Endothelial cell of umbilical vein (primary cell): ENCODE data around the gene MTO1. TPM values are rescaled to one million over a fixed set of nuclear protein-coding genes. Genes with fewer than 3 reads are reported as not detected.
A peak's percentile ranks its signal among the peaks of the same experiment; 100 is the strongest.

Source experiments
- BruUV-seq: library from RNA; stranded (reverse); fragments of 400-500 nt; replicated peaks from 2 replicates; lab custom pipeline; 2021; lab: Mats Ljungman, UMichigan
- CTCF ChIA-PET: fragments of 300-600, 350-600 bp; sonication (Branson Sonifier 250); formaldehyde crosslinking; loops from one replicate; lab custom pipeline; 2021; ENCODE audit warnings: antibody characterized with exemption, inconsistent platforms; lab: Charles Lee
- POLR2A ChIA-PET: fragments of 300-600, 350-600 bp; sonication (Branson Sonifier 250); formaldehyde crosslinking; loops from one replicate; lab custom pipeline; 2021; ENCODE audit warnings: antibody characterized with exemption, inconsistent platforms; lab: Charles Lee
- DNase-seq: peaks from one replicate; pipeline ENCODE4 v3.0.0-alpha.2; 2011; ENCODE audit warnings: low read depth, low spot score
- FAIRE-seq: peaks from 2 replicates; lab custom pipeline; 2011; peaks lifted over from hg19 to GRCh38; lab: Jason Lieb, UNC
- H2AFZ ChIP-seq: 2 replicates; pipeline ENCODE4 v1.6.0; 2012; ENCODE audit warnings: low read depth, low read length, control low read depth, inconsistent platforms
- H3K27ac ChIP-seq: 2 replicates; pipeline ENCODE4 v1.5.1; 2011; ENCODE audit warnings: low read depth, mild to moderate bottlenecking, control low read depth, low read length, moderate library complexity; ENCODE audit not compliant: insufficient read depth
- H3K27me3 ChIP-seq, 2 experiments: 2 replicates each; pipeline versions ENCODE4 v1.6.0 to v1.6.1; 2011; ENCODE audit warnings: low read length in 2 of 2, mixed read lengths in 1 of 2; ENCODE audit not compliant: control insufficient read depth in 2 of 2, insufficient read depth in 2 of 2
- H3K36me3 ChIP-seq, 2 experiments: 2 replicates in 1 of 2; 3 replicates in 1 of 2; pipeline ENCODE4 v1.5.1; 2011; ENCODE audit warnings: low read length in 2 of 2, mild to moderate bottlenecking in 1 of 2, moderate library complexity in 1 of 2; ENCODE audit not compliant: control insufficient read depth in 2 of 2, insufficient read depth in 2 of 2; ENCODE audit errors: extremely low read depth in 1 of 2
- H3K4me1 ChIP-seq: 3 replicates; pipeline ENCODE4 v1.5.1; 2011; ENCODE audit warnings: mild to moderate bottlenecking, low read length; ENCODE audit not compliant: control insufficient read depth, insufficient read depth; ENCODE audit errors: extremely low read depth
- H3K4me2 ChIP-seq: 2 replicates; pipeline ENCODE4 v1.6.1; 2011; ENCODE audit warnings: low read length, control low read depth, mixed read lengths; ENCODE audit not compliant: insufficient read depth
- H3K4me3 ChIP-seq, 3 experiments: fragments of 200-600 bp in 1 of 3; sonication (generic), shearing (Covaris generic) in 1 of 3; replicated peaks in 1 of 3; 2 replicates each; pipeline ENCODE4 v1.5.1; 2011 to 2016; ENCODE audit warnings: control low read depth in 3 of 3, low read length in 3 of 3, mild to moderate bottlenecking in 2 of 3, inconsistent platforms in 1 of 3, low read depth in 1 of 3, moderate library complexity in 1 of 3; ENCODE audit not compliant: insufficient read depth in 1 of 3
- H3K79me2 ChIP-seq: 2 replicates; pipeline ENCODE4 v1.6.0; 2012; ENCODE audit warnings: low read length, inconsistent platforms; ENCODE audit not compliant: control insufficient read depth, insufficient read depth
- H3K9ac ChIP-seq: replicated peaks from 2 replicates; pipeline ENCODE3; 2011; ENCODE audit warnings: low read length, control low read depth; ENCODE audit not compliant: insufficient read depth; ENCODE audit errors: extremely low read depth
- H3K9me1 ChIP-seq: replicated peaks from 3 replicates; pipeline ENCODE4 v1.6.0; 2011; ENCODE audit warnings: mild to moderate bottlenecking, low read length; ENCODE audit not compliant: control insufficient read depth, insufficient read depth; ENCODE audit errors: extremely low read depth
- H3K9me3 ChIP-seq: replicated peaks from 2 replicates; pipeline ENCODE4 v1.5.1; 2012; ENCODE audit warnings: low read length, inconsistent platforms; ENCODE audit not compliant: control insufficient read depth, insufficient read depth
- H4K20me1 ChIP-seq: replicated peaks from 2 replicates; pipeline ENCODE3; 2011; ENCODE audit warnings: mild to moderate bottlenecking, low read length; ENCODE audit not compliant: control insufficient read depth, insufficient read depth; ENCODE audit errors: extremely low read depth
- EZH2 ChIP-seq: IDR thresholded peaks from 2 replicates; pipeline ENCODE4 v1.6.1; 2012; ENCODE audit warnings: borderline replicate concordance, low read depth, mild to moderate bottlenecking, moderate library complexity, low read length, inconsistent platforms; ENCODE audit not compliant: severe bottlenecking
- FOS ChIP-seq: IDR thresholded peaks from 2 replicates; pipeline ENCODE4 v1.6.1; 2011; ENCODE audit warnings: mild to moderate bottlenecking, low read length, moderate library complexity, borderline replicate concordance; ENCODE audit not compliant: insufficient read depth
- GATA2 ChIP-seq: IDR thresholded peaks from 2 replicates; pipeline ENCODE4 v1.7.0; 2011; ENCODE audit warnings: low read depth, mild to moderate bottlenecking, moderate library complexity, mixed read lengths, low read length; ENCODE audit not compliant: insufficient read length, insufficient read depth
- JUN ChIP-seq: IDR thresholded peaks from 2 replicates; pipeline ENCODE4 v1.6.1; 2011; ENCODE audit warnings: borderline replicate concordance, low read depth; ENCODE audit not compliant: insufficient read length, insufficient read depth
- MAX ChIP-seq: IDR thresholded peaks from 2 replicates; pipeline ENCODE4 v1.6.1; 2011; ENCODE audit not compliant: insufficient read depth, insufficient read length
- MYC ChIP-seq: IDR thresholded peaks from one replicate; pipeline ENCODE4 v1.6.1; 2011; ENCODE audit warnings: mild to moderate bottlenecking, low read depth, low read length
- POLR2A ChIP-seq: IDR thresholded peaks from 2 replicates; pipeline ENCODE4 v1.6.1; 2012; ENCODE audit warnings: low read depth, mild to moderate bottlenecking, control low read depth, low read length
- POLR2AphosphoS5 ChIP-seq: IDR thresholded peaks from 2 replicates; pipeline ENCODE4 v1.6.1; 2012; ENCODE audit warnings: low read depth, mild to moderate bottlenecking, control low read depth, low read length, moderate library complexity; ENCODE audit not compliant: insufficient read depth
- dilution Hi-C: fragments of 300-500 bp; cut with MboI; formaldehyde crosslinking; loops from one replicate; pipeline ENCODE4 v1.15.0; 2019; ENCODE audit warnings: low sequenced_read_pairs; ENCODE audit not compliant: extremely low pct_ligation_motif_present
- intact Hi-C: fragments of 100-400 bp; cut with micrococcal nuclease; formaldehyde crosslinking; loops from one replicate; pipeline ENCODE4 v1.10.0; 2022
- polyA plus RNA-seq, 4 experiments: library from polyadenylated mRNA; depleted of rRNA in 3 of 4; stranded (reverse) in 3 of 4; unstranded in 1 of 4; fragments of >200 nt; gene quantifications; 2 replicates each; pipeline versions ENCODE4 v1.2.1 to v1.2.3, GENCODE V29; 2011 to 2012; ENCODE audit warnings: missing spikeins in 1 of 4
- total RNA-seq: library from RNA; stranded (reverse); gene quantifications from 2 replicates; pipeline ENCODE4 v1.2.3, GENCODE V29; 2021
- TF ChIP-seq, protein P1 (sequence below), 2 donors: IDR thresholded peaks; 1 replicate in 1 of 2; 2 replicates in 1 of 2; pipeline ENCODE4 v1.5.1; 2011; ENCODE audit warnings: low read length in 2 of 2, mild to moderate bottlenecking in 2 of 2, moderate library complexity in 2 of 2, control low read depth in 1 of 2, inconsistent platforms in 1 of 2, low read depth in 1 of 2; ENCODE audit not compliant: insufficient read depth in 1 of 2; ENCODE audit errors: extremely low read depth in 1 of 2

Gene MTO1
- total and polyA plus RNA-seq, 2 donors (not counting 3 experiments of a cell fraction or from before 2014, with no cell fraction given), result 12.6 to 24.8 TPM

DNA sequence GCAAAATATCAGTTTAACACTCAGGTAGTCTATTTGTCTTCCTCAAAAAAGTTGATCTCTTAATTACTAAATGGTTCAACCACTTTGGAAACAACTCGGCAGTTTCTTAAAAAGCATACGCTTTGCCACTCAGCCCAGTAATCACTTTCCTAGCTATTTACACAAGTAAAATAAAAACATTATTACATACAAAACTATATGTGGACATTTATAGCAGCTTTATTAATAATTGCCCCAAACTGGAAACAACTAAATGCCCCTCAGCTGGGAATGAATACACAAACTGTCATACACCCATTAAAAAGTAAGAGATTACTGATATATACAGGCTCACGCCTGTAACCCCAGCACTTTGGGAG, 51.9 kb downstream of the MTO1 start:
- no peaks in the 10 kb centered on the region for H3K27me3 ChIP-seq
- H2AFZ ChIP-seq, result no peak overlapping the region
- no peak overlapping the region for H3K4me3 ChIP-seq
- peaks cover 20% of the 10 kb centered on the region for H3K79me2 ChIP-seq
- no peak overlapping the region for H3K27ac ChIP-seq
- H3K4me1 ChIP-seq, result peaks cover 15% of the 10 kb centered on the region
- POLR2A ChIA-PET, result interaction anchor here (0.6 to 4.1 kb wide), 9 partner anchors 8 to 186 kb away, joined by 3 to 26 read pairs (median 6); partner anchors contain the start of genes CGAS and SLC17A5
- CTCF ChIA-PET, result interaction anchor here (1.0 to 10.6 kb wide), 7 partner anchors 11 to 139 kb away, joined by 3 to 113 read pairs (median 7); no protein-coding TSS in a partner anchor
- no peaks in the 10 kb centered on the region for H3K9me1 ChIP-seq
- no peak for TF ChIP-seq EZH2
- no peak for TF ChIP-seq GATA2
- TF ChIP-seq POLR2A, result no peak
- TF ChIP-seq MYC, result no peak
- no peak for TF ChIP-seq MAX
- no peak for TF ChIP-seq JUN
- TF ChIP-seq POLR2AphosphoS5, result no peak
- TF ChIP-seq FOS, result no peak
- TF ChIP-seq, protein P1, sequence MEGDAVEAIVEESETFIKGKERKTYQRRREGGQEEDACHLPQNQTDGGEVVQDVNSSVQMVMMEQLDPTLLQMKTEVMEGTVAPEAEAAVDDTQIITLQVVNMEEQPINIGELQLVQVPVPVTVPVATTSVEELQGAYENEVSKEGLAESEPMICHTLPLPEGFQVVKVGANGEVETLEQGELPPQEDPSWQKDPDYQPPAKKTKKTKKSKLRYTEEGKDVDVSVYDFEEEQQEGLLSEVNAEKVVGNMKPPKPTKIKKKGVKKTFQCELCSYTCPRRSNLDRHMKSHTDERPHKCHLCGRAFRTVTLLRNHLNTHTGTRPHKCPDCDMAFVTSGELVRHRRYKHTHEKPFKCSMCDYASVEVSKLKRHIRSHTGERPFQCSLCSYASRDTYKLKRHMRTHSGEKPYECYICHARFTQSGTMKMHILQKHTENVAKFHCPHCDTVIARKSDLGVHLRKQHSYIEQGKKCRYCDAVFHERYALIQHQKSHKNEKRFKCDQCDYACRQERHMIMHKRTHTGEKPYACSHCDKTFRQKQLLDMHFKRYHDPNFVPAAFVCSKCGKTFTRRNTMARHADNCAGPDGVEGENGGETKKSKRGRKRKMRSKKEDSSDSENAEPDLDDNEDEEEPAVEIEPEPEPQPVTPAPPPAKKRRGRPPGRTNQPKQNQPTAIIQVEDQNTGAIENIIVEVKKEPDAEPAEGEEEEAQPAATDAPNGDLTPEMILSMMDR (IDR thresholded peaks at IDR 0.05; ENCODE audit: extremely low read depth in 1 of 2, insufficient read depth in 1 of 2, low read depth in 1 of 2, low read length in 2 of 2), result no peak
- intact Hi-C loops (no loop called here), dilution Hi-C loops (loop anchor here (10.0 kb wide), 1 partner anchor 71 kb away; no protein-coding TSS in a partner anchor)
- H3K36me3 ChIP-seq, result peaks cover 13 to 20% of the 10 kb centered on the region in 2 experiments
- no peaks in the 10 kb centered on the region for H3K9me3 ChIP-seq
- peaks cover 4% of the 10 kb centered on the region for H4K20me1 ChIP-seq
- H3K4me2 ChIP-seq, result no peak overlapping the region
- FAIRE-seq, result peak; percentile 44
- H3K9ac ChIP-seq, result no peak overlapping the region
- peak; percentile 30 for DNase-seq
- BruUV-seq, result no TSS peak
